ENCODE data around the gene SMIM14. TPM values are rescaled to one million over a fixed set of nuclear protein-coding genes. Genes with fewer than 3 reads are reported as not detected.

Gene SMIM14
- total RNA-seq = 26.2 and 40.7 TPM in 2 replicates

DNA sequence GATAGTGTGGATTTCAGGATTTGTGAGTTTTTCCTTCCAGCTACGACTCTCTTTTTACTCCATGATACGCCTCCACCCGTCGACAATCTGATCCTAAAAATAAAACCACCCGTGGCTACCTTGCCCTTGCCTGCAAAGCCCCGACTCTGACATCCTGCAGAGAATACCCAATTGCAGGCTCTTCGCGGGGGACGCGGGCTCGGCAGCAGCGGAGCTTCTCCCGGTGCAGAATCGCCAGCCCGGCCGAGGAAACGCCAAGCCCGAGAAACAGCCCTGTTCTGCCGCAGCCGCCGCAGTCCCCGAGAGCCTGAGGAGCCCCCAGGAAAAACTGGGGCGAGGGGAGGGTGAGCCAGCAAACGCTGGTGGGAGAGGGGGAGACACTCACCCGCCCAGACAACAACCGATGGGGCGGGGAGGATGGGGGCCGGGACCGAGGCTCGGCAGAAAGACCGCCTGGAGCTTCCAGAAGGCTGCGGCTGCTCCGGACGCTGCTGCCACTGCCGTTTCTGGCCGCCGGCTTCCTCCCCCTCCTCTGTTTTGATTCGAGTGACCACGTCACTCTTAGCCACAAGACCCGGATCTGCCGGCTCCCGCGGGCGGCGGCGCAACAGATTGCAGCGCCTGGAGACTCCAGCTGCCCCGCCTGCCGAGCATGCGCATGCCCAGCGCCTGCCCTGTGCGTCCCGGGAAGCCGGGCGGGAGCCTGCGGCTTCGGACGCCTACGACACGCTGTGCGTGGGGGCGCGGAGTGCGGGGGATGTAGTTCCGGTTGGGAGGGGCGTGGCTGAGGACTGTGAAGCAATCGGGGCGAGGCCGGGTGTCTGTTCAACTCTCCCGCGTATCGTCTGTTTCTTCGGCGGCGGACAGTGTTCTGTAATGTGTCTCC lies at the start of gene SMIM14:
Gene SMIM14, minus strand, starts transcription at position 512 of the 886 bp plus-strand sequence. CDS start 33,720 bp downstream, outside the sequence.

DNA sequence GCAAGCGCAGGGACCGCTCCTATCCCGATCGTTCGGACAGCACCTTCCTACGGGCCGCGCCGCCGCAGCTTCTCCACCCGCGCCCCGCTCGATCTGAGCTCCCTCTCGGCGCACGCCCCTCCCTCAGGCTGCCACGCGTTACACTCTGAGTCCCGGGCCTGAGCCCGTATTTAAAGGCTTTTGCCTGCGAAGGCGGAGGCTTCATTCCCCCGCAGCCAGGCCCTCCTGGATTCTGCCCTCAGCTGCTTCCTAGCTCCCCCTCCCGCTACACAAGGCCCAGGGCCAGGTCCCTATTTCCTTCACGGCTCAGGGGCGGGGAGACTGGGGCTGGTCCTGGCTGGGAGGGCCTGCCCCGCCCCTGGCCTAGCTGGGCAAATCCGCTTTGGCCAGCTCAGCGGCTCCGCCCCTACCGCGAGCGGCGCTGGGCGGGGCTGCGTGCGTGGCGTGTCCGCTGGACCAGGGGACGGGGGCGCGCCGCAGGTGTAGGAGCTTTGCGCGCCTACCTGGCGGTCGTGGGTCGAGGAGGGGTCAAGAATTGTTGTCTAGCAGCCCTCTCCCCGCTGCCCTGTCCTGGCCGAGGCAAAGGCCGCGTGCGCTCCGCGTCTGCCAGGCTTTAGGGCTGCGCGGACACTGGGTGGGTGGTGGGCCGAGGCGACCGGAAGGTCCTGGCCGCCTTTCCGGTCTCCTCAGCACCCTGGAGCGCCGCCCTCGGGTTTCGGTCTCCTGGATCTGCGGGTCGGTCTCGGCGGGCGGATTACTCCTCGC lies 111.2 kb downstream of the SMIM14 start, which contains the start of gene UGDH:
Gene UGDH, minus strand, starts transcription at position 144 of the 765 bp plus-strand sequence. CDS start 5,927 bp downstream, outside the sequence.

Small RNAs within 50 kb of the gene (small RNA-seq; reads per million reads assigned to genes)
- 3.3 reads per million, percentile 81 among the genes with 10 or more reads in this experiment for gene RNU7-11P (ENCODE audit: low replicate concordance)

Other genes starting within 250 kb of the SMIM14 start
- under 0.01 TPM in 1 of 2 replicates, not detected in the other for gene KLB, start 231.9 kb downstream of the SMIM14 start, total RNA-seq
- gene RPL9, start 179.9 kb downstream of the SMIM14 start, total RNA-seq = 1,608 and 1,691 TPM in 2 replicates
- gene LIAS, start 179.8 kb downstream of the SMIM14 start, total RNA-seq = 5.9 and 7.7 TPM in 2 replicates
- gene UGDH, start 111.4 kb downstream of the SMIM14 start, total RNA-seq = 155 and 314 TPM in 2 replicates
- gene UBE2K, start 59.3 kb upstream of the SMIM14 start, total RNA-seq = 15.5 and 21.5 TPM in 2 replicates

All from placental pericyte (primary cell).